ENCODE measurements around the gene PRRG2.
"Not testable (repeated sequence)": the region's sequence is repeated elsewhere in the genome, so short reads cannot be mapped to it uniquely, and the experiment has no call there.

The PRRG2 gene

GRCh38 chr19:49632576-49632975 lies 51.5 kb downstream of the PRRG2 start:
- DNase-seq (ENCODE audit: low read depth in 1 of 2, low spot score in 1 of 2): no peak
- in situ Hi-C loops (cut with HindIII; ENCODE audit: low pct_unique_long_range_greater_than_20kb, low sequenced_read_pairs): no loop called here
- TF ChIP-seq JUND (IDR thresholded peaks at IDR 0.05; ENCODE audit: low read depth): no peak

- in situ Hi-C loops (cut with HindIII; ENCODE audit: low pct_unique_long_range_greater_than_20kb, low sequenced_read_pairs); DNase-seq (ENCODE audit: low read depth in 1 of 2, low spot score in 1 of 2): not testable (repeated sequence)
Measured at GRCh38 chr19:49633273-49633672, 52.2 kb downstream of the PRRG2 start.

- in situ Hi-C loops (cut with HindIII; ENCODE audit: low pct_unique_long_range_greater_than_20kb, low sequenced_read_pairs): no loop called here
- DNase-seq (ENCODE audit: low read depth in 1 of 2, low spot score in 1 of 2): no peak
- no peak for TF ChIP-seq JUND (IDR thresholded peaks at IDR 0.05; ENCODE audit: low read depth)
Measured at GRCh38 chr19:49635530-49636232, 54.6 kb downstream of the PRRG2 start.

GRCh38 chr19:49636233-49636932 lies 55.3 kb downstream of the PRRG2 start:
- DNase-seq (ENCODE audit: low read depth in 1 of 2, low spot score in 1 of 2): no peak
- no peak for TF ChIP-seq JUND (IDR thresholded peaks at IDR 0.05; ENCODE audit: low read depth)
- in situ Hi-C loops (cut with HindIII; ENCODE audit: low pct_unique_long_range_greater_than_20kb, low sequenced_read_pairs): no loop called here

- no peak for TF ChIP-seq JUND (IDR thresholded peaks at IDR 0.05; ENCODE audit: low read depth)
- DNase-seq (ENCODE audit: low read depth in 1 of 2, low spot score in 1 of 2): peak; percentile 68 to 88
- in situ Hi-C loops (cut with HindIII; ENCODE audit: low pct_unique_long_range_greater_than_20kb, low sequenced_read_pairs): no loop called here
Measured at GRCh38 chr19:49637821-49638738, 57.0 kb downstream of the PRRG2 start.

GRCh38 chr19:49639401-49640112 lies 58.4 kb downstream of the PRRG2 start:
- no peak for TF ChIP-seq JUND (IDR thresholded peaks at IDR 0.05; ENCODE audit: low read depth)
- in situ Hi-C loops (cut with HindIII; ENCODE audit: low pct_unique_long_range_greater_than_20kb, low sequenced_read_pairs): no loop called here
- DNase-seq (ENCODE audit: low read depth in 1 of 2, low spot score in 1 of 2): no peak

- in situ Hi-C loops (cut with HindIII; ENCODE audit: low pct_unique_long_range_greater_than_20kb, low sequenced_read_pairs): no loop called here
- TF ChIP-seq JUND (IDR thresholded peaks at IDR 0.05; ENCODE audit: low read depth): peak; percentile 67
- DNase-seq (ENCODE audit: low read depth in 1 of 2, low spot score in 1 of 2): peak; percentile 87 to 99
Measured at GRCh38 chr19:49640113-49640898, 59.2 kb downstream of the PRRG2 start, which contains the start of gene RRAS. TSS of gene RRAS (minus strand) at chr19:49640143. CDS start at chr19:49640098, 45 bp downstream.

All from T47D (cell line).